Measurements from ENCODE around the gene NINJ2.

DNA sequence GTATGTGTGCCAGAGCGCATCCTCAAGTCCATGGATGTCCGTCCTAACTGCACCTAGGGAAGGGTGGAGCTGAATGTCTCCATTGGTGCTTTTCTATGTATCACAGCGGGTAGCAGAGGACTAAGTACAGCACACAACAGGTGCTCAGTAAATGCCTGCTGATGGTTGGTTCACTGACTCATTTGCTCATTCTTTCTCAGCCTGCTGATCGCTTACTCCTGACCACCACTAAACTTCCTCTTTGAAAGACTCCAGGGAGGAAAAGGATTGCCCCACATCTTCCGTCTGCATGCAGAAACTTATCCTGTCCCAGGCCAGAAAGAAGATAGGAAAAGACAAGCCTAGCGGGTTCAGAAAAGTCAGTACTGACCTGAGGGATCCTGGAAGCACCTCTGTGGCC, 137.2 kb downstream of the NINJ2 start:
- TF ChIP-seq, protein P1, sequence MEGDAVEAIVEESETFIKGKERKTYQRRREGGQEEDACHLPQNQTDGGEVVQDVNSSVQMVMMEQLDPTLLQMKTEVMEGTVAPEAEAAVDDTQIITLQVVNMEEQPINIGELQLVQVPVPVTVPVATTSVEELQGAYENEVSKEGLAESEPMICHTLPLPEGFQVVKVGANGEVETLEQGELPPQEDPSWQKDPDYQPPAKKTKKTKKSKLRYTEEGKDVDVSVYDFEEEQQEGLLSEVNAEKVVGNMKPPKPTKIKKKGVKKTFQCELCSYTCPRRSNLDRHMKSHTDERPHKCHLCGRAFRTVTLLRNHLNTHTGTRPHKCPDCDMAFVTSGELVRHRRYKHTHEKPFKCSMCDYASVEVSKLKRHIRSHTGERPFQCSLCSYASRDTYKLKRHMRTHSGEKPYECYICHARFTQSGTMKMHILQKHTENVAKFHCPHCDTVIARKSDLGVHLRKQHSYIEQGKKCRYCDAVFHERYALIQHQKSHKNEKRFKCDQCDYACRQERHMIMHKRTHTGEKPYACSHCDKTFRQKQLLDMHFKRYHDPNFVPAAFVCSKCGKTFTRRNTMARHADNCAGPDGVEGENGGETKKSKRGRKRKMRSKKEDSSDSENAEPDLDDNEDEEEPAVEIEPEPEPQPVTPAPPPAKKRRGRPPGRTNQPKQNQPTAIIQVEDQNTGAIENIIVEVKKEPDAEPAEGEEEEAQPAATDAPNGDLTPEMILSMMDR (IDR thresholded peaks at IDR 0.05): no peak
- TF ChIP-seq POLR2A (IDR thresholded peaks at IDR 0.05): no peak

Data from right lobe of liver (tissue), 4 donors.